Cardiac muscle cell (in vitro differentiated cells and primary cell): ENCODE measurements around the gene ATXN1. TPM values are rescaled to one million over a fixed set of nuclear protein-coding genes. Genes with fewer than 3 reads are reported as not detected.

Source experiments
- DNase-seq, 2 donors: peaks; one replicate each; pipeline versions ENCODE4 v3.0.0 to v3.0.0-alpha.2; 2010 to 2017; ENCODE audit warnings: low read depth in 1 of 2, low spot score in 1 of 2
- H3K27ac ChIP-seq: fragments of 200-600 bp; sonication (generic); 2 replicates; pipeline ENCODE4 v1.5.1; 2016
- H3K27me3 ChIP-seq: fragments of 200-600 bp; sonication (generic); 2 replicates; pipeline ENCODE4 v1.6.0; 2016; ENCODE audit warnings: control low read depth
- H3K36me3 ChIP-seq: fragments of 200-600 bp; sonication (generic); 2 replicates; pipeline ENCODE4 v1.5.1; 2016; ENCODE audit warnings: control low read depth
- H3K4me1 ChIP-seq: fragments of 200-600 bp; sonication (generic); 2 replicates; pipeline ENCODE4 v1.8.1; 2017; ENCODE audit warnings: low read depth, mild to moderate bottlenecking, mixed run types
- H3K4me3 ChIP-seq: fragments of 200-600 bp; sonication (generic); 2 replicates; pipeline ENCODE4 v1.5.1; 2016; ENCODE audit warnings: mild to moderate bottlenecking
- H3K9me3 ChIP-seq: fragments of 200-600 bp; sonication (generic); 2 replicates; pipeline ENCODE4 v1.5.1; 2017; ENCODE audit warnings: low read depth, mild to moderate bottlenecking, control low read depth
- polyA plus RNA-seq: library from polyadenylated mRNA; unstranded; fragments of >200 nt; fragmentation: Nextera tagmentation; extraction: Ambion mirVana; gene quantifications from 2 replicates; pipeline ENCODE4 v1.2.1, GENCODE V29; 2016
- total RNA-seq: library from RNA; depleted of rRNA; stranded (reverse); fragments of >200 nt; gene quantifications from 2 replicates; pipeline ENCODE4 v1.2.3, GENCODE V29; 2016
- TF ChIP-seq, protein P1 (sequence below): IDR thresholded peaks from 2 replicates; pipeline ENCODE4 v1.5.1; 2012; ENCODE audit warnings: low read depth, mild to moderate bottlenecking, low read length

Gene ATXN1
- total and polyA plus RNA-seq, 2 experiments from 2014 or later, result 15.1 to 37.4 TPM

GRCh38 chr6:16371401-16371800, 389.9 kb downstream of the ATXN1 start:
- no peak overlapping the region for H3K27ac ChIP-seq
- no peak overlapping the region for H3K4me3 ChIP-seq
- TF ChIP-seq, protein P1, sequence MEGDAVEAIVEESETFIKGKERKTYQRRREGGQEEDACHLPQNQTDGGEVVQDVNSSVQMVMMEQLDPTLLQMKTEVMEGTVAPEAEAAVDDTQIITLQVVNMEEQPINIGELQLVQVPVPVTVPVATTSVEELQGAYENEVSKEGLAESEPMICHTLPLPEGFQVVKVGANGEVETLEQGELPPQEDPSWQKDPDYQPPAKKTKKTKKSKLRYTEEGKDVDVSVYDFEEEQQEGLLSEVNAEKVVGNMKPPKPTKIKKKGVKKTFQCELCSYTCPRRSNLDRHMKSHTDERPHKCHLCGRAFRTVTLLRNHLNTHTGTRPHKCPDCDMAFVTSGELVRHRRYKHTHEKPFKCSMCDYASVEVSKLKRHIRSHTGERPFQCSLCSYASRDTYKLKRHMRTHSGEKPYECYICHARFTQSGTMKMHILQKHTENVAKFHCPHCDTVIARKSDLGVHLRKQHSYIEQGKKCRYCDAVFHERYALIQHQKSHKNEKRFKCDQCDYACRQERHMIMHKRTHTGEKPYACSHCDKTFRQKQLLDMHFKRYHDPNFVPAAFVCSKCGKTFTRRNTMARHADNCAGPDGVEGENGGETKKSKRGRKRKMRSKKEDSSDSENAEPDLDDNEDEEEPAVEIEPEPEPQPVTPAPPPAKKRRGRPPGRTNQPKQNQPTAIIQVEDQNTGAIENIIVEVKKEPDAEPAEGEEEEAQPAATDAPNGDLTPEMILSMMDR, result no peak
- DNase-seq, result no peak
- H3K9me3 ChIP-seq, result no peaks in the 10 kb centered on the region
- H3K36me3 ChIP-seq, result no peaks in the 10 kb centered on the region
- no peaks in the 10 kb centered on the region for H3K27me3 ChIP-seq
- H3K4me1 ChIP-seq, result peaks cover 21% of the 10 kb centered on the region

DNA sequence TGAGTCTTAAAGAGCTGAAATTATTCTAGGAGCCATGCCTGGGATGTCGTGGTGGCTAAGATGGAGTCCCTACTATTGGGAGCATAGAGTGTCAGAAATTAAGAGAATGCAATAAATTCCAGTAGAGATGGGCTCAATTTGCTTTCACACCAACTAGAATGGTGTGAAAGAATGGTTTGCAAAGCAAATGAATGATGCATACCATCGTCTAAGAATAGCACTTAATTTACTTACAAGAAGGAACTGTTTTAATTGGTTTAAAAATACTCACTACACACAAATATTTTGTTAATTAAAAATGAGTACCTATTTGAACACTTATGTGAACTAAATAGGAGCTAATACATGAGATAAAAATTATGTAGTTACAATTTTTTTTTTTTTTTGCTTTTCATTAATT, 390.3 kb downstream of the ATXN1 start:
- Histone ChIP-seq H3K27ac (no peak overlapping the region), H3K4me3 (no peak overlapping the region), H3K9me3 (no peaks in the 10 kb centered on the region), H3K4me1 (peaks cover 17% of the 10 kb centered on the region), H3K36me3 (no peaks in the 10 kb centered on the region), H3K27me3 (no peaks in the 10 kb centered on the region)
- no peak for DNase-seq
- TF ChIP-seq, protein P1, result no peak

- H3K9me3 ChIP-seq, result no peaks in the 10 kb centered on the region
- TF ChIP-seq, protein P1, result no peak
- DNase-seq, result no peak
- no peaks in the 10 kb centered on the region for H3K27me3 ChIP-seq
- H3K27ac ChIP-seq, result no peak overlapping the region
- H3K4me3 ChIP-seq, result no peak overlapping the region
- no peaks in the 10 kb centered on the region for H3K36me3 ChIP-seq
- peaks cover 8% of the 10 kb centered on the region for H3K4me1 ChIP-seq
Observed at GRCh38 chr6:16369989-16370388, 391.3 kb downstream of the ATXN1 start.

DNA sequence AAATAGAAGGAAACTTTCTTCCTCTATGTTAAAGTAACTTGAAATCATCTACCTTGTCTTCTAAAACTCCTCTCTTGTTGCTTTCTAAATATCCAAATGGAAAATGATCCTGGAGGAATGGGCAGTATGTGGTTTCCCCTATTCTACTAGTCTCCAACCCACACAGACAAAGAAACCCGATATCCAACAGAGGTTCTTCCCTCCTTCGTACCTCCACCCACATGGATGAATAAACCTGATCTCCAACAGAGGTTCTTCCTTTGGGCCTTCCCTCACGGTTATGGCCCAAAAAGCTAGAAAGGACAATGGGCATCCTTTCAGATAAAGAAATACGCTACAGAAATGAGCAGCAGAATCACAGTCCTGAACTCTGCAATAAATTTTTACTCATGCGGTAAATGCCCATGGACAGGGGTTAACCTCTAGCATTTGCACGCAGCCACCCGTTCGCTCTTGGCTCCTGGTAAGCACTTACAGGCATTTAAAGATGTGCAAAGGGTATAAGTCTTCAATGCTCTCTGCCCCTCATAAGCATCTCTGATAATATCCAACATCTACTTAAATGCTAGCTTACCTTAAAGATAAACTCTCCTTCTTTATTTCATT, 392.0 kb downstream of the ATXN1 start:
- Histone ChIP-seq H3K9me3 (no peaks in the 10 kb centered on the region), H3K27me3 (no peaks in the 10 kb centered on the region), H3K36me3 (no peaks in the 10 kb centered on the region), H3K4me1 (peaks cover 3% of the 10 kb centered on the region), H3K4me3 (no peak overlapping the region), H3K27ac (no peak overlapping the region)
- no peak for DNase-seq
- TF ChIP-seq, protein P1, result no peak

DNA sequence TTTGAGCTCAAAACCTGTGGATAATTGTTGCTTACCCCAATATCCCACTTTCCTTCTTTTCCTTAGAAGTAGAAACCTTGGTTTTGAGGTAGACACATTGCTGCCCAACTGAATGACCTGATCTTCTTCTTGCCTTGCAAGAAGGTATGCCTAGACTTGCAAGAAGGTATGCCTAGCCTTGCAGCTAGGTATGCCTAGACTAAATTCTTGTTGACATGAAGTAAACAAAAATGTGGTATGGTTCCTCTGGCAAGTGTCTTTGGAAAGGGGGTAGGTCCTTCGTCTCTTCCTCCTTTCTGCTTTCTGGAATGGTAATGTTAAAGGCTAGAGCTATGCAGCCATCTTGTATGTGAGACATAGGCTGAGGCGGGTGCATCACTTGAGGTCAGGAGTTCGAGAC, 393.7 kb downstream of the ATXN1 start:
- H3K4me1 ChIP-seq, result peaks cover 3% of the 10 kb centered on the region
- no peak for DNase-seq
- no peaks in the 10 kb centered on the region for H3K36me3 ChIP-seq
- no peak overlapping the region for H3K4me3 ChIP-seq
- no peaks in the 10 kb centered on the region for H3K9me3 ChIP-seq
- TF ChIP-seq, protein P1, result no peak
- no peak overlapping the region for H3K27ac ChIP-seq
- H3K27me3 ChIP-seq, result no peaks in the 10 kb centered on the region
